Mesendoderm (in vitro differentiated cells): ENCODE measurements around the gene TMEM167A.

Source experiments
- small RNA-seq: library from polyadenylated mRNA; stranded (forward); fragments of <200 nt; extraction: miRNeasy Mini kit (QIAGEN cat#:217004); gene quantifications from one replicate; pipeline ENCODE3, GENCODE V24; 2013; ENCODE audit not compliant: insufficient read depth

The TMEM167A gene

Small RNA genes within 50 kb of the gene (small RNA-seq; reads per million reads assigned to genes)
- gene SCARNA18 = 4.3 reads per million, percentile 65 among the genes with 10 or more reads in this experiment
